Epithelial cell of esophagus (primary cell): ENCODE results near the gene STARD10.

ENCODE experiments used
- DNase-seq: peaks from one replicate; pipeline ENCODE4 v3.0.0; 2010; ENCODE audit warnings: low read depth
- H3K4me3 ChIP-seq: 2 replicates; pipeline ENCODE4 v1.5.1; 2011; ENCODE audit warnings: mild to moderate bottlenecking, low read length, control low read depth
- TF ChIP-seq, protein P1 (sequence below): IDR thresholded peaks from 2 replicates; pipeline ENCODE4 v1.5.1; 2011; ENCODE audit warnings: low read depth, mild to moderate bottlenecking, low read length, control low read depth, inconsistent platforms; ENCODE audit not compliant: insufficient read depth; ENCODE audit errors: missing control alignments

STARD10 gene

DNA sequence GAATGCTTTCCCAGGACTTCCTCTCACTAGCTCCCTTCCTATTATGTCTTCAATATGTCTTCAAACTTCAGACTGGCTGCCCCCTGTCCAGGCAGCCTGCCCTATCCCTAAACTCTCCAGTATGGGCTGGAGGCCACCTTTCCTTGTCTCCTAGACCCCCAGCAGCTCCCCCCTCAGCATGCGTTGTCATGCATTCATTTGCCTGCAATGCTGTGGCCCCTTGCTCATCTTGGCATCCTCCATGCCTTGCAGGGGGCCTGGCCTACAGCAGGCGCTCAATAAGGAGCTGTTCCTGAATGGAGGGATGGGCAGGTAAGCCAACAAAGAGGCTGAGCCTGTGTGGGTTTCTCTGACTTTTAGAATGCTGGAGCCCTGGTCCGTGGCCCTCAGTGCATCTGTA lies 25.3 kb downstream of the STARD10 start:
- TF ChIP-seq, protein P1, sequence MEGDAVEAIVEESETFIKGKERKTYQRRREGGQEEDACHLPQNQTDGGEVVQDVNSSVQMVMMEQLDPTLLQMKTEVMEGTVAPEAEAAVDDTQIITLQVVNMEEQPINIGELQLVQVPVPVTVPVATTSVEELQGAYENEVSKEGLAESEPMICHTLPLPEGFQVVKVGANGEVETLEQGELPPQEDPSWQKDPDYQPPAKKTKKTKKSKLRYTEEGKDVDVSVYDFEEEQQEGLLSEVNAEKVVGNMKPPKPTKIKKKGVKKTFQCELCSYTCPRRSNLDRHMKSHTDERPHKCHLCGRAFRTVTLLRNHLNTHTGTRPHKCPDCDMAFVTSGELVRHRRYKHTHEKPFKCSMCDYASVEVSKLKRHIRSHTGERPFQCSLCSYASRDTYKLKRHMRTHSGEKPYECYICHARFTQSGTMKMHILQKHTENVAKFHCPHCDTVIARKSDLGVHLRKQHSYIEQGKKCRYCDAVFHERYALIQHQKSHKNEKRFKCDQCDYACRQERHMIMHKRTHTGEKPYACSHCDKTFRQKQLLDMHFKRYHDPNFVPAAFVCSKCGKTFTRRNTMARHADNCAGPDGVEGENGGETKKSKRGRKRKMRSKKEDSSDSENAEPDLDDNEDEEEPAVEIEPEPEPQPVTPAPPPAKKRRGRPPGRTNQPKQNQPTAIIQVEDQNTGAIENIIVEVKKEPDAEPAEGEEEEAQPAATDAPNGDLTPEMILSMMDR, result no peak
- H3K4me3 ChIP-seq, result no peak overlapping the region
- no peak for DNase-seq

DNA sequence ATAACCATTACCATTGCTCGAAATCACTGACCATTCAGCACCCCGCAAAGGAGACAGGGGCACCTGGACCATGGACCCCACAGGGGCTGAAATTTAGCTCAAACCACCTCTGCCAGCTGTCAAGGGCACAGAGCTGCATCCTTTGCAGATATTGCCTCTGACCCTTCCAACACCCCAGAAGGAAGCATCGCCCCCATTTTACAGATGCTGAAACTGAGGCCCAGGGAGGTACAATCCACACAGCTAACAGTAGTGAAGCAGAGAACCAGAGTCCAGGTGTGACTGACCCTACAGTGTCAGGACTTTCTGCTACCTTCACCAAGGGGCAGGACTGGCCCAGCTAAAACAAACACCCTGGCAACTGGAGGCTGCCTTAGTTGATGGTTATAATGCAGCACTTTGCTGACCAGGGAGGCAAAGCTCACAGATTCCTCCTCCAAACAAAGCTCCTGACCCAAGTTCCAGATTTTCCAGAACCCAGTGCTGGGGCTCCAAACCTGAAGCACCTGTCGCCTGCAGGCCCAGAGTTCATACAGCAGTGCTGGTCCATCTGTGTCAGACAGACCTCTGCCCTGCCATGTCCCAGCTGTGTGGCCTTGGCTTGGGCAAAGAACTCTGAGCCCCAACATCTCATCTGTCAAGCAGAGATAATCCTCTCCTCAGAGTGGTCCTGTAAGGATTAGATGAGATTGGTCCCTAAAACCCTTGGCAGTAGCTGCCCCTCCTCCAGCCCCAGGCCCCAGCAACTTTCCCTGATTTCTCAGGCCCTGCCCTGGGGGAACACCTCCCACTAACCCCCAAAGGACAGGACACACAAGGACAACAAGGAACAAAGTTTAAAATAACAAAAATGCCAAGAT lies 26.4 kb downstream of the STARD10 start:
- TF ChIP-seq, protein P1, result no peak
- no peak for DNase-seq
- H3K4me3 ChIP-seq, result no peak overlapping the region

DNA sequence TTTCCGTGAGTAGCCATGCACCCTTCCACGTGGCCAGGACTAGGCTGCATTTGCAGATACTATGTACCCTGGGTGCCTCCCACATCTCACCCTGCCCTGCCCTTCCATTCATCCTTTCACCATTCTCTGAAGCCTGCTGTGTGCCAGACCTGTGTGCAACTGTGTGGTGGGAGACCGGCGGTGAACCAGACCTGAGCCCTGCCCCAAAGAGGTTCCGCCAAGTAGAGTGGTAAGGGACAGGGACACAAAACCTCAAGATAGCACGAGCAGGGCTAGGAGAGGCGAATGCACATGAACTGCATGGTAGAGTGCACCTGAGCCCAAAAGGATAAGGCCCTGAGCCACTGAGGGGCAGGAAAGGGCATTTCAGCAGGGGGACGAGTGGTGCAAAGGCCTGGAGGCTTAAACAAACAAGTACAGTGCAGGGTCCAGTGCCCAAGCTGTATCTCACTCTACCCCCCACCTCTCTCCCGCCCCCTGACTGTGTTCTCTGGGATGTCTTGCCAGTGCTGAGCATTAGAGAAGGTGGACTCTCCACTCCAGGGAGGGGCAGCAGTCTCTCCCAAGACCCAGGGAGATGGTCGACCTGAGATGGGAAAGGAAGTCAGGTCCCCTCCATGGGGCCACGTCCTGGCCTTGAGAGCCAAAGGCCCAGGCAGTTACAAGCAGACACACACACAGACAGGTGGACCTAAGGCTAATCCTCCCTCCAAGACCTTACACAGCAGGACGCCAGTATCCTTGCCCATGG lies 27.5 kb downstream of the STARD10 start:
- no peak overlapping the region for H3K4me3 ChIP-seq
- TF ChIP-seq, protein P1, result no peak
- no peak for DNase-seq

DNA sequence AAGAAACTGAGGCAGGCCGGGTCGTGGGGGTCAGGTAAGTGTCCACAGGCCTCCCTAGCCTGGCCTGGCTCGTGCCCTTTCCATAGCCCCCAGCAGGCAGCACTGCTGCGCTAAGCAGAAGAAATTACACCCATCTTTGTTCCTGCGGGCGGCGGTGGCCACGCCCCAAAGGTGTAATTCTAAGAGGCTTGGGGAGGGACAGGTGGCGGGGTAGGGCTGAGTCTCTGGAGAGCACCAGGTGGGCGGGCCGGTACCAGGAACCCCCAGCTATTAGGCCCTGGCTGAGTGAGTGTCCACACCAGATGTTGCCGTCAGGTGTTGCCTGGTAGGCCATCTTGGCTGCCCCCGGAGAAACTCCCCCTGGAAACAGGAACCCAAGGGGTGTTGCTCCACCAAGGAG lies 29.3 kb downstream of the STARD10 start:
- no peak overlapping the region for H3K4me3 ChIP-seq
- TF ChIP-seq, protein P1, result peak; percentile 20
- DNase-seq, result no peak

DNA sequence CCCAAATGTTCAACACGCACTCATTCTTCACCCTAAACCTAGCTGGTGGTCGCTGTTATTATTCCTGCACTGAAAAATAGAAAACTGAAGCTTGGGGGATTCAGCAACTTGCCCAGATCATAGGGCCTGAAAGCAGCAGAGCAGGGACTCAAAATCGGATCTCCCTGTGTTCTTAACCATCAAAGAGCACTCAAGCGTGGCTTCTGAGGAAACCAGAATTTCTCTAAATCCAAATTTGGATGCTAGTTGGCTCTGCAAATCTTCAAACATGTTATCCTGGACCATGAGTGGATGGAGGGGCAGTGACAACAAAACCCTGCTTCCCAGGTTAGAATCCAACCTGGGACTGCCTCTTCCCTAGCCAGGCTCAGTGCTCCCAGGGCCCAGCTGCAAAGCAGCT lies 30.0 kb downstream of the STARD10 start:
- H3K4me3 ChIP-seq, result no peak overlapping the region
- TF ChIP-seq, protein P1, result no peak
- DNase-seq, result no peak

- no peak overlapping the region for H3K4me3 ChIP-seq
- TF ChIP-seq, protein P1, result no peak
Observed at GRCh38 chr11:72762641-72763304, 31.1 kb downstream of the STARD10 start.

More at GRCh38 chr11:72762641-72763304, 31.1 kb downstream of the STARD10 start:
- no peak for DNase-seq
